ENCODE measurements around the gene ARHGAP5.

- TF ChIP-seq CTCF (IDR thresholded peaks at IDR 0.05): no peak
- TF ChIP-seq POLR2A (IDR thresholded peaks at IDR 0.05): no peak
These were observed 1.3 kb upstream of the ARHGAP5 start for GRCh38 chr14:32075672-32076277.
